Activated naive CD8-positive, alpha-beta T cell treated with anti-CD3 and anti-CD28 coated beads, Interleukin-2, amount 50 U/mL, for 24 hours (primary cell): ENCODE measurements around the gene MTA3.

ENCODE experiments used
- ATAC-seq: fragments of 150-1000 bp; cut with Tn5 transposase; one replicate; pipeline ENCODE4 v1.10.0; 2021
- DNase-seq: peaks from one replicate; pipeline ENCODE4 v3.0.0; 2021
- H3K27ac Mint-ChIP-seq: one replicate; pipeline ENCODE4 v1.8.0; 2021; ENCODE audit warnings: mild to moderate bottlenecking, mixed read lengths
- H3K27me3 Mint-ChIP-seq: one replicate; pipeline ENCODE4 v1.8.0; 2021; ENCODE audit warnings: mixed read lengths
- H3K36me3 Mint-ChIP-seq: one replicate; pipeline ENCODE4 v1.8.0; 2021; ENCODE audit warnings: low read depth, mixed read lengths
- H3K4me1 Mint-ChIP-seq: one replicate; pipeline ENCODE4 v1.8.0; 2021; ENCODE audit warnings: mixed read lengths
- H3K4me3 Mint-ChIP-seq: one replicate; pipeline ENCODE4 v1.8.0; 2021; ENCODE audit warnings: mild to moderate bottlenecking, moderate library complexity, mixed read lengths
- H3K9me3 Mint-ChIP-seq: one replicate; pipeline ENCODE4 v1.8.0; 2021; ENCODE audit warnings: mixed read lengths

The MTA3 gene

GRCh38 chr2:42770288-42771131, 202.1 kb downstream of the MTA3 start:
- H3K36me3 Mint-ChIP-seq: no peaks in the 10 kb centered on the region
- H3K9me3 Mint-ChIP-seq: no peaks in the 10 kb centered on the region
- no peak for DNase-seq
- peak; percentile 45 for ATAC-seq
- no peak overlapping the region for H3K27ac Mint-ChIP-seq
- H3K4me1 Mint-ChIP-seq: peaks cover 11% of the 10 kb centered on the region
- no peaks in the 10 kb centered on the region for H3K27me3 Mint-ChIP-seq
- no peak overlapping the region for H3K4me3 Mint-ChIP-seq

- no peak for DNase-seq
- ATAC-seq: no peak
- no peaks in the 10 kb centered on the region for H3K36me3 Mint-ChIP-seq
- H3K4me3 Mint-ChIP-seq: no peak overlapping the region
- no peak overlapping the region for H3K27ac Mint-ChIP-seq
- peaks cover 19% of the 10 kb centered on the region for H3K4me1 Mint-ChIP-seq
- no peaks in the 10 kb centered on the region for H3K9me3 Mint-ChIP-seq
- no peaks in the 10 kb centered on the region for H3K27me3 Mint-ChIP-seq
These were observed 203.2 kb downstream of the MTA3 start for GRCh38 chr2:42771546-42772153.

- H3K4me1 Mint-ChIP-seq: peaks cover 22% of the 10 kb centered on the region
- H3K36me3 Mint-ChIP-seq: peaks cover 4% of the 10 kb centered on the region
- H3K9me3 Mint-ChIP-seq: peaks cover 4% of the 10 kb centered on the region
- no peak overlapping the region for H3K4me3 Mint-ChIP-seq
- ATAC-seq: no peak
- no peak overlapping the region for H3K27ac Mint-ChIP-seq
- H3K27me3 Mint-ChIP-seq: no peaks in the 10 kb centered on the region
- no peak for DNase-seq
These were observed 206.8 kb downstream of the MTA3 start for GRCh38 chr2:42775186-42775585.

- Mint-ChIP-seq H3K27me3 (no peaks in the 10 kb centered on the region), H3K4me3 (no peak overlapping the region), H3K27ac (no peak overlapping the region), H3K9me3 (peaks cover 4% of the 10 kb centered on the region), H3K36me3 (peaks cover 4% of the 10 kb centered on the region), H3K4me1 (peaks cover 22% of the 10 kb centered on the region)
- DNase-seq (no peak), ATAC-seq (no peak)
These were observed 207.4 kb downstream of the MTA3 start for GRCh38 chr2:42775810-42776209.

- DNase-seq: no peak
- peaks cover 4% of the 10 kb centered on the region for H3K9me3 Mint-ChIP-seq
- no peaks in the 10 kb centered on the region for H3K27me3 Mint-ChIP-seq
- ATAC-seq: no peak
- peaks cover 22% of the 10 kb centered on the region for H3K4me1 Mint-ChIP-seq
- no peak overlapping the region for H3K4me3 Mint-ChIP-seq
- peaks cover 8% of the 10 kb centered on the region for H3K36me3 Mint-ChIP-seq
- no peak overlapping the region for H3K27ac Mint-ChIP-seq
These were observed 209.7 kb downstream of the MTA3 start for GRCh38 chr2:42777883-42778805.

GRCh38 chr2:42781181-42781580, 212.7 kb downstream of the MTA3 start:
- H3K4me3 Mint-ChIP-seq: no peak overlapping the region
- no peak overlapping the region for H3K27ac Mint-ChIP-seq
- DNase-seq (no peak), ATAC-seq (no peak)
- H3K36me3 Mint-ChIP-seq: peaks cover 8% of the 10 kb centered on the region
- H3K9me3 Mint-ChIP-seq: peaks cover 4% of the 10 kb centered on the region
- H3K27me3 Mint-ChIP-seq: no peaks in the 10 kb centered on the region
- peaks cover 6% of the 10 kb centered on the region for H3K4me1 Mint-ChIP-seq

- peaks cover 5% of the 10 kb centered on the region for H3K4me1 Mint-ChIP-seq
- DNase-seq: no peak
- H3K4me3 Mint-ChIP-seq: no peak overlapping the region
- peaks cover 5% of the 10 kb centered on the region for H3K36me3 Mint-ChIP-seq
- H3K27ac Mint-ChIP-seq: no peak overlapping the region
- no peaks in the 10 kb centered on the region for H3K9me3 Mint-ChIP-seq
- no peak for ATAC-seq
- H3K27me3 Mint-ChIP-seq: peaks cover 2% of the 10 kb centered on the region
These were observed 215.1 kb downstream of the MTA3 start for GRCh38 chr2:42783511-42783910.

GRCh38 chr2:42784204-42784880, 215.9 kb downstream of the MTA3 start:
- H3K4me3 Mint-ChIP-seq: no peak overlapping the region
- peaks cover 5% of the 10 kb centered on the region for H3K36me3 Mint-ChIP-seq
- ATAC-seq (no peak), DNase-seq (no peak)
- peaks cover 2% of the 10 kb centered on the region for H3K27me3 Mint-ChIP-seq
- H3K27ac Mint-ChIP-seq: no peak overlapping the region
- peaks cover 5% of the 10 kb centered on the region for H3K4me1 Mint-ChIP-seq
- H3K9me3 Mint-ChIP-seq: no peaks in the 10 kb centered on the region

GRCh38 chr2:42786561-42787345, 218.3 kb downstream of the MTA3 start:
- Mint-ChIP-seq H3K9me3 (no peaks in the 10 kb centered on the region), H3K27me3 (peaks cover 23% of the 10 kb centered on the region), H3K4me3 (no peak overlapping the region), H3K36me3 (peaks cover 2% of the 10 kb centered on the region), H3K27ac (no peak overlapping the region), H3K4me1 (peaks cover 14% of the 10 kb centered on the region)
- ATAC-seq: no peak
- no peak for DNase-seq

GRCh38 chr2:42787424-42787787, 219.0 kb downstream of the MTA3 start:
- Mint-ChIP-seq H3K27ac (no peak overlapping the region), H3K27me3 (peaks cover 27% of the 10 kb centered on the region), H3K4me3 (no peak overlapping the region)

GRCh38 chr2:42787788-42788477, 219.5 kb downstream of the MTA3 start:
- Mint-ChIP-seq H3K4me3 (no peak overlapping the region), H3K4me1 (peaks cover 17% of the 10 kb centered on the region), H3K27ac (no peak overlapping the region), H3K27me3 (peaks cover 27% of the 10 kb centered on the region), H3K9me3 (no peaks in the 10 kb centered on the region), H3K36me3 (no peaks in the 10 kb centered on the region)
- ATAC-seq (peak; percentile 45), DNase-seq (no peak)

More at GRCh38 chr2:42787424-42787787, 219.0 kb downstream of the MTA3 start:
- peaks cover 17% of the 10 kb centered on the region for H3K4me1 Mint-ChIP-seq
- ATAC-seq (no peak), DNase-seq (no peak)
- no peaks in the 10 kb centered on the region for H3K9me3 Mint-ChIP-seq
- no peaks in the 10 kb centered on the region for H3K36me3 Mint-ChIP-seq

GRCh38 chr2:42788478-42788793, 220.0 kb downstream of the MTA3 start:
- peaks cover 20% of the 10 kb centered on the region for H3K4me1 Mint-ChIP-seq
- no peaks in the 10 kb centered on the region for H3K36me3 Mint-ChIP-seq
- no peak overlapping the region for H3K4me3 Mint-ChIP-seq
- ATAC-seq (no peak), DNase-seq (no peak)
- H3K27me3 Mint-ChIP-seq: peaks cover 30% of the 10 kb centered on the region
- H3K9me3 Mint-ChIP-seq: no peaks in the 10 kb centered on the region
- H3K27ac Mint-ChIP-seq: no peak overlapping the region

GRCh38 chr2:42788882-42789281, 220.4 kb downstream of the MTA3 start:
- H3K4me3 Mint-ChIP-seq: no peak overlapping the region
- H3K9me3 Mint-ChIP-seq: no peaks in the 10 kb centered on the region
- DNase-seq (no peak), ATAC-seq (no peak)
- H3K4me1 Mint-ChIP-seq: peaks cover 25% of the 10 kb centered on the region
- peaks cover 34% of the 10 kb centered on the region for H3K27me3 Mint-ChIP-seq
- no peak overlapping the region for H3K27ac Mint-ChIP-seq
- no peaks in the 10 kb centered on the region for H3K36me3 Mint-ChIP-seq
